DMS153 (cell line): ENCODE measurements around the gene ADI1.
A peak's percentile ranks its signal among the peaks of the same experiment; 100 is the strongest.

ENCODE experiments used
- DNase-seq: peaks from one replicate; lab custom pipeline; 2025; lab: John Stamatoyannopoulos, UW

The ADI1 gene

GRCh38 chr2:3480352-3481010 lies 38.9 kb downstream of the ADI1 start:
- peak; percentile 68 for DNase-seq

GRCh38 chr2:3479430-3480320 lies 39.7 kb downstream of the ADI1 start:
- DNase-seq = peak; percentile 42

GRCh38 chr2:3478846-3479385 lies 40.4 kb downstream of the ADI1 start:
- no peak for DNase-seq

GRCh38 chr2:3476985-3477327 lies 42.4 kb downstream of the ADI1 start:
- no peak for DNase-seq

GRCh38 chr2:3476321-3476984 lies 42.9 kb downstream of the ADI1 start:
- no peak for DNase-seq

- no peak for DNase-seq
These were observed 43.6 kb downstream of the ADI1 start for GRCh38 chr2:3475771-3476170.

GRCh38 chr2:3472966-3473365 lies 46.4 kb downstream of the ADI1 start:
- DNase-seq = no peak

- DNase-seq = no peak
These were observed 47.0 kb downstream of the ADI1 start for GRCh38 chr2:3472296-3472695.

GRCh38 chr2:3470856-3471737 lies 48.2 kb downstream of the ADI1 start:
- no peak for DNase-seq

GRCh38 chr2:3470166-3470651 lies 49.1 kb downstream of the ADI1 start:
- no peak for DNase-seq

GRCh38 chr2:3469486-3469885 lies 49.8 kb downstream of the ADI1 start:
- no peak for DNase-seq

- DNase-seq = no peak
These were observed 50.9 kb downstream of the ADI1 start for GRCh38 chr2:3468296-3468988.

- DNase-seq = no peak
These were observed 51.7 kb downstream of the ADI1 start for GRCh38 chr2:3467654-3468053.

GRCh38 chr2:3466966-3467365 lies 52.4 kb downstream of the ADI1 start:
- no peak for DNase-seq

- no peak for DNase-seq
These were observed 52.9 kb downstream of the ADI1 start for GRCh38 chr2:3466482-3466863.

GRCh38 chr2:3465844-3466481 lies 53.4 kb downstream of the ADI1 start:
- no peak for DNase-seq

GRCh38 chr2:3465328-3465727 lies 54.0 kb downstream of the ADI1 start:
- no peak for DNase-seq

- no peak for DNase-seq
These were observed 54.8 kb downstream of the ADI1 start for GRCh38 chr2:3464401-3465005.

GRCh38 chr2:3463944-3464343 lies 55.4 kb downstream of the ADI1 start:
- no peak for DNase-seq
